H1 (cell line): ENCODE measurements around the gene SEMA7A. TPM values are rescaled to one million over a fixed set of nuclear protein-coding genes. Genes with fewer than 3 reads are reported as not detected.

Experiments used
- CTCF ChIA-PET: fragments of 300-600 bp; sonication (Branson Sonifier 250); formaldehyde crosslinking; loops from one replicate; lab custom pipeline; 2021; ENCODE audit not compliant: partially characterized antibody; lab: Charles Lee
- POLR2A ChIA-PET: fragments of 300-600 bp; sonication (Branson Sonifier 250); formaldehyde crosslinking; loops from one replicate; lab custom pipeline; 2021; ENCODE audit warnings: inconsistent platforms; ENCODE audit not compliant: partially characterized antibody; lab: Charles Lee
- DNase-seq, 2 experiments: peaks; one replicate each; pipeline versions ENCODE4 v3.0.0 to v3.0.0-alpha.2; 2010 to 2022; ENCODE audit warnings: low spot score in 2 of 2, low read depth in 1 of 2, mixed read lengths in 1 of 2
- FAIRE-seq: peaks from 2 replicates; lab custom pipeline; 2011; peaks lifted over from hg19 to GRCh38; lab: Jason Lieb, UNC
- H2AFZ ChIP-seq: 2 replicates; pipeline ENCODE4 v1.8.1; 2012; ENCODE audit warnings: low read length, inconsistent platforms
- H2AK5ac ChIP-seq: 2 replicates; pipeline ENCODE4 v1.6.1; 2013; ENCODE audit warnings: low read depth, low read length
- H2BK120ac ChIP-seq: replicated peaks from 2 replicates; pipeline ENCODE3; 2013; ENCODE audit warnings: low read depth, low read length, inconsistent platforms
- H2BK12ac ChIP-seq: 2 replicates; pipeline ENCODE4 v1.6.1; 2013; ENCODE audit warnings: low read depth, low read length
- H2BK15ac ChIP-seq: 2 replicates; pipeline ENCODE4 v1.6.1; 2013; ENCODE audit warnings: low read length
- H2BK20ac ChIP-seq: 2 replicates; pipeline ENCODE4 v1.6.1; 2013; ENCODE audit warnings: low read length
- H2BK5ac ChIP-seq: 2 replicates; pipeline ENCODE4 v1.6.1; 2013; ENCODE audit warnings: low read depth, low read length
- H3K14ac ChIP-seq: 2 replicates; pipeline ENCODE4 v1.6.1; 2013; ENCODE audit warnings: inconsistent platforms; ENCODE audit not compliant: insufficient read length
- H3K18ac ChIP-seq: 2 replicates; pipeline ENCODE4 v1.6.1; 2013; ENCODE audit warnings: low read length; ENCODE audit errors: extremely low read depth
- H3K23ac ChIP-seq: 2 replicates; pipeline ENCODE4 v1.6.1; 2013; ENCODE audit warnings: inconsistent platforms; ENCODE audit not compliant: insufficient read length
- H3K23me2 ChIP-seq: 2 replicates; pipeline ENCODE4 v1.6.1; 2013; ENCODE audit warnings: low read depth, low read length
- H3K27ac ChIP-seq: 2 replicates; pipeline ENCODE4 v1.6.1; 2011; ENCODE audit warnings: low read depth, low read length, inconsistent platforms
- H3K27me3 ChIP-seq, 4 experiments: replicated peaks in 1 of 4; 1 replicate in 1 of 4; 2 replicates in 3 of 4; pipeline versions ENCODE4 v1.6.1 to v1.8.1; 2011 to 2013; ENCODE audit warnings: low read length in 3 of 4, mild to moderate bottlenecking in 3 of 4, inconsistent platforms in 2 of 4, mixed read lengths in 2 of 4, moderate library complexity in 1 of 4; ENCODE audit not compliant: control insufficient read depth in 3 of 4, insufficient read depth in 3 of 4; ENCODE audit errors: extremely low read depth in 1 of 4
- H3K36me3 ChIP-seq, 4 experiments: 2 replicates each; pipeline versions ENCODE4 v1.6.1 to v1.8.1; 2011 to 2013; ENCODE audit warnings: mild to moderate bottlenecking in 4 of 4, low read length in 3 of 4, moderate library complexity in 2 of 4, control low read depth in 1 of 4, inconsistent platforms in 1 of 4; ENCODE audit not compliant: insufficient read depth in 4 of 4, control insufficient read depth in 2 of 4
- H3K4ac ChIP-seq: replicated peaks from 2 replicates; pipeline ENCODE3; 2013; ENCODE audit warnings: low read length, low read depth, mixed read lengths, inconsistent platforms; ENCODE audit not compliant: insufficient read length
- H3K4me1 ChIP-seq, 4 experiments: replicated peaks in 1 of 4; 1 replicate in 1 of 4; 2 replicates in 3 of 4; pipeline versions ENCODE4 v1.6.1 to v1.8.1; 2011 to 2013; ENCODE audit warnings: low read length in 3 of 4, inconsistent platforms in 2 of 4, mixed read lengths in 1 of 4; ENCODE audit not compliant: insufficient read depth in 4 of 4, control insufficient read depth in 3 of 4
- H3K4me2 ChIP-seq, 2 experiments: 2 replicates each; pipeline versions ENCODE4 v1.6.1 to v1.8.1; 2011 to 2013; ENCODE audit warnings: low read depth in 2 of 2, low read length in 2 of 2, control low read depth in 1 of 2, inconsistent platforms in 1 of 2, mild to moderate bottlenecking in 1 of 2; ENCODE audit not compliant: insufficient read depth in 1 of 2
- H3K4me3 ChIP-seq, 4 experiments: fragments of 200-600, 300-600 bp in 1 of 4; sonication (generic), shearing (Covaris generic), sonication (Bioruptor Twin) in 1 of 4; 2 replicates each; pipeline versions ENCODE4 v1.5.1 to v1.8.1; 2011 to 2016; ENCODE audit warnings: low read length in 4 of 4, low read depth in 3 of 4, control low read depth in 2 of 4, inconsistent platforms in 2 of 4, mild to moderate bottlenecking in 2 of 4, mixed read lengths in 1 of 4, moderate library complexity in 1 of 4; ENCODE audit not compliant: insufficient read depth in 2 of 4; ENCODE audit errors: extremely low read depth in 1 of 4
- H3K56ac ChIP-seq: replicated peaks from 2 replicates; pipeline ENCODE3; 2013; ENCODE audit warnings: low read depth, mild to moderate bottlenecking, mixed read lengths, low read length, inconsistent platforms; ENCODE audit not compliant: insufficient read length
- H3K79me1 ChIP-seq: 2 replicates; pipeline ENCODE4 v1.6.1; 2013; ENCODE audit warnings: low read depth, low read length, control low read depth
- H3K79me2 ChIP-seq, 2 experiments: 2 replicates each; pipeline versions ENCODE4 v1.6.1 to v1.8.1; 2012 to 2013; ENCODE audit warnings: low read length in 2 of 2, mild to moderate bottlenecking in 2 of 2, inconsistent platforms in 1 of 2; ENCODE audit not compliant: insufficient read depth in 2 of 2, control insufficient read depth in 1 of 2
- H3K9ac ChIP-seq, 4 experiments: replicated peaks in 1 of 4; 1 replicate in 1 of 4; 2 replicates in 3 of 4; pipeline versions ENCODE4 v1.6.1 to v1.8.1; 2011 to 2013; ENCODE audit warnings: low read depth in 3 of 4, low read length in 3 of 4, control low read depth in 2 of 4, mild to moderate bottlenecking in 2 of 4, moderate library complexity in 2 of 4, inconsistent platforms in 1 of 4; ENCODE audit errors: extremely low read depth in 1 of 4
- H3K9me3 ChIP-seq, 2 experiments: 2 replicates each; pipeline versions ENCODE4 v1.6.1 to v1.8.1; 2012 to 2013; ENCODE audit warnings: mild to moderate bottlenecking in 2 of 2, moderate library complexity in 2 of 2, control low read depth in 1 of 2, inconsistent platforms in 1 of 2, low read depth in 1 of 2, low read length in 1 of 2, mixed read lengths in 1 of 2; ENCODE audit not compliant: insufficient read depth in 2 of 2
- H4K20me1 ChIP-seq, 2 experiments: replicated peaks in 1 of 2; 2 replicates each; pipeline versions ENCODE3 to v1.8.1; 2011 to 2013; ENCODE audit warnings: inconsistent platforms in 2 of 2, low read length in 2 of 2, mild to moderate bottlenecking in 1 of 2; ENCODE audit not compliant: insufficient read depth in 2 of 2, control insufficient read depth in 1 of 2
- H4K5ac ChIP-seq: 2 replicates; pipeline ENCODE4 v1.6.1; 2013; ENCODE audit warnings: low read length, low read depth, mixed read lengths, inconsistent platforms; ENCODE audit not compliant: insufficient read length
- H4K8ac ChIP-seq: 2 replicates; pipeline ENCODE4 v1.8.0; 2013; ENCODE audit warnings: mild to moderate bottlenecking, moderate library complexity, low read length, inconsistent platforms; ENCODE audit not compliant: insufficient read depth; ENCODE audit errors: extremely low read depth
- H4K91ac ChIP-seq: replicated peaks from 2 replicates; pipeline ENCODE3; 2013; ENCODE audit warnings: low read length, mixed read lengths, inconsistent platforms; ENCODE audit not compliant: insufficient read length
- ATF2 ChIP-seq: IDR thresholded peaks from 2 replicates; pipeline ENCODE4 v1.6.1; 2012; ENCODE audit warnings: low read length, inconsistent platforms
- CBX5 ChIP-seq: fragments of 300-800, 300-1000 bp; sonication (generic); IDR thresholded peaks from 2 replicates; pipeline ENCODE4 v1.7.1; 2016; ENCODE audit warnings: antibody characterized with exemption, low read length, low read depth
- CHD2 ChIP-seq: IDR thresholded peaks from 2 replicates; pipeline ENCODE4 v1.6.1; 2012; ENCODE audit warnings: low read length, improper control_type of control experiment
- FOSL1 ChIP-seq: IDR thresholded peaks from 2 replicates; pipeline ENCODE4 v1.6.1; 2011; ENCODE audit warnings: mild to moderate bottlenecking, low read depth, low read length, moderate library complexity; ENCODE audit not compliant: insufficient read depth
- JUND ChIP-seq: IDR thresholded peaks from 2 replicates; pipeline ENCODE4 v1.6.1; 2011; ENCODE audit warnings: mild to moderate bottlenecking, improper control_type of control experiment, low read length
- MAFK ChIP-seq: IDR thresholded peaks from 2 replicates; pipeline ENCODE4 v1.6.1; 2012; ENCODE audit warnings: low read depth, mild to moderate bottlenecking, improper control_type of control experiment, low read length
- POLR2AphosphoS5 ChIP-seq: IDR thresholded peaks from 2 replicates; pipeline ENCODE4 v1.6.1; 2011; ENCODE audit warnings: low read depth, low read length
- RXRA ChIP-seq: IDR thresholded peaks from 2 replicates; pipeline ENCODE4 v1.6.1; 2011; ENCODE audit warnings: low read depth, mild to moderate bottlenecking, low read length, moderate library complexity; ENCODE audit not compliant: insufficient read depth
- SIX5 ChIP-seq: IDR thresholded peaks from 2 replicates; pipeline ENCODE4 v1.6.1; 2011; ENCODE audit warnings: mild to moderate bottlenecking, low read depth, low read length
- TEAD4 ChIP-seq: IDR thresholded peaks from 2 replicates; pipeline ENCODE4 v1.6.1; 2012; ENCODE audit warnings: low read depth, low read length, inconsistent platforms, mixed read lengths
- WGBS, 2 experiments: shearing (Covaris generic) in 1 of 2; methylation state at CpG; one replicate each; pipeline versions ENCODE4 v1.1.6 to v1.1.7; 2013 to 2015; ENCODE audit warnings: low lambda C conversion rate in 2 of 2, mixed read lengths in 2 of 2, inconsistent platforms in 1 of 2, low coverage in 1 of 2, missing lambda C conversion rate in 1 of 2; ENCODE audit not compliant: insufficient replicate concordance in 2 of 2, insufficient coverage in 1 of 2, insufficient read length in 1 of 2; ENCODE audit errors: extremely low coverage in 1 of 2, missing lambda C conversion rate in 1 of 2; 5-methylcytosine and 5-hydroxymethylcytosine counted together
- polyA plus RNA-seq, 7 experiments: library from polyadenylated mRNA; depleted of rRNA in 3 of 7; stranded (reverse) in 5 of 7; unstranded in 2 of 7; fragments of >200 nt in 5 of 7; fragments of 200-250 nt in 2 of 7; gene quantifications; 1 replicate in 5 of 7; 2 replicates in 1 of 7; 4 replicates in 1 of 7; pipeline versions ENCODE4 v1.2.1 to v1.2.3, GENCODE V29; 2011 to 2013; ENCODE audit warnings: missing spikeins in 2 of 7, mixed read lengths in 2 of 7
- total RNA-seq: library from RNA; stranded (reverse); fragmentation: NEBNext Ultra II Directional; extraction: Animal tissue kit (Norgen Biotek cat#: 25700); gene quantifications from 2 replicates; pipeline ENCODE4 v1.2.1, GENCODE V29; 2021

Gene SEMA7A
- total and polyA plus RNA-seq, 2 of the 8 experiments (the other 6 are each of a cell fraction or from before 2014, with no cell fraction given) = 10.7 to 15.0 TPM

- CTCF ChIA-PET = interaction anchor here (1.1 to 41.3 kb wide), 12 partner anchors 8 to 189 kb away, joined by 3 to 1311 read pairs (median 14); partner anchors contain the start of genes CYP11A1 and UBL7
- POLR2A ChIA-PET = interaction anchor here (0.7 to 3.1 kb wide), 11 partner anchors 8 to 157 kb away, joined by 3 to 14 read pairs (median 4); partner anchors contain the start of gene UBL7
- no peak for TF ChIP-seq TEAD4
- no peak for TF ChIP-seq CHD2
- no peak for TF ChIP-seq ATF2
- no peak for TF ChIP-seq FOSL1
- TF ChIP-seq JUND = no peak
- no peak for TF ChIP-seq MAFK
- no peak for TF ChIP-seq POLR2AphosphoS5
- TF ChIP-seq SIX5 = no peak
- no peak for TF ChIP-seq RXRA
- no peak for TF ChIP-seq CBX5
These were observed 8.8 kb upstream of the SEMA7A start for GRCh38 chr15:74442604-74443003.

More at GRCh38 chr15:74442604-74443003, 8.8 kb upstream of the SEMA7A start:
- no peaks in the 10 kb centered on the region for H3K23me2 ChIP-seq
- H2BK5ac ChIP-seq = no peak overlapping the region; the same call in 1 of the 2 replicates
- H3K36me3 ChIP-seq = peaks cover 0 to 10% (median 3%) of the 10 kb centered on the region in 4 experiments; a peak in 5 of 8 replicates
- no peak overlapping the region for H3K14ac ChIP-seq
- no peaks in the 10 kb centered on the region for H3K79me1 ChIP-seq
- H3K79me2 ChIP-seq = no peaks in the 10 kb centered on the region
- no peak overlapping the region for H3K4me3 ChIP-seq
- H3K9ac ChIP-seq = no peak overlapping the region
- no peak overlapping the region for H3K4me2 ChIP-seq
- H2AK5ac ChIP-seq = no peak overlapping the region
- no peak overlapping the region for H3K4ac ChIP-seq
- H2AFZ ChIP-seq = no peak overlapping the region
- no peaks in the 10 kb centered on the region; a peak in 1 of 7 replicates for H3K4me1 ChIP-seq
- 0 out of 2 replicates have a peak overlapping the region, but pooled peaks have one; percentile 32 for H2BK20ac ChIP-seq
- DNase-seq = no peak
- H4K91ac ChIP-seq = no peak overlapping the region
- no peaks in the 10 kb centered on the region for H3K9me3 ChIP-seq
- H2BK120ac ChIP-seq = no peak overlapping the region
- FAIRE-seq = no peak
- WGBS, 2 experiments = 83% methylated on average over 3 of the region's 3 CpGs; no CpG with 5 or more reads in 1 of the 2 experiments
- H4K20me1 ChIP-seq = peaks cover 0 to 2% of the 10 kb centered on the region in 2 experiments
- no peak overlapping the region for H3K27ac ChIP-seq
- H4K8ac ChIP-seq = no peak overlapping the region; the same call in 1 of the 2 replicates
- H4K5ac ChIP-seq = no peak overlapping the region
- 0 out of 2 replicates have a peak overlapping the region, but pooled peaks have one; percentile 50 for H2BK12ac ChIP-seq
- H3K23ac ChIP-seq = no peak overlapping the region
- no peaks in the 10 kb centered on the region for H3K27me3 ChIP-seq
- H2BK15ac ChIP-seq = peak overlapping the region; percentile 92; the same call in 1 of the 2 replicates
- H3K18ac ChIP-seq = no peak overlapping the region
- no peak overlapping the region for H3K56ac ChIP-seq
